Measurements from ENCODE around the gene ELL2. TPM values are rescaled to one million over a fixed set of nuclear protein-coding genes. Genes with fewer than 3 reads are reported as not detected.

ELL2 gene
- total and polyA plus RNA-seq, 10 donors, result 4.3 to 109 (median 66.8) TPM

GRCh38 chr5:95956900-95957293 lies 4.8 kb downstream of the ELL2 start:
- Histone ChIP-seq H3K4me3 (peak overlapping the region in 1 of 8 donors; percentile 85), H3K27me3 (replicated peaks in 1 of 7) (no peaks in the 10 kb centered on the region), H3K36me3 (peaks cover 0 to 5% (median 0%) of the 10 kb centered on the region in 6 donors), H3K9me3 (no peaks in the 10 kb centered on the region), H3K27ac (peak overlapping the region in 1 of 8 donors; percentile 14), H3K4me1 (peaks cover 8 to 60% (median 52%) of the 10 kb centered on the region in 6 donors)
- no peak for DNase-seq
- TF ChIP-seq POLR2A (IDR thresholded peaks at IDR 0.05) (no peak), CTCF (IDR thresholded peaks at IDR 0.05 in 8 of 11, conservative IDR thresholded peaks at IDR 0.05 in 3 of 11) (no peak), POLR2AphosphoS5 (IDR thresholded peaks at IDR 0.05) (no peak)
- intact Hi-C loops (cut with DNase I; ENCODE audit: low total_unique reads), result no loop called here

GRCh38 chr5:95956021-95956899 lies 5.4 kb downstream of the ELL2 start:
- Histone ChIP-seq H3K4me1 (peaks cover 8 to 64% (median 52%) of the 10 kb centered on the region in 6 donors), H3K4me3 (peak overlapping the region in 1 of 8 donors; percentile 11), H3K27me3 (replicated peaks in 1 of 7) (no peaks in the 10 kb centered on the region), H3K9me3 (no peaks in the 10 kb centered on the region), H3K27ac (peak overlapping the region in 3 of 8 donors; percentile 12 to 18 (median 14)), H3K36me3 (peaks cover 0 to 5% (median 0%) of the 10 kb centered on the region in 6 donors)
- TF ChIP-seq POLR2AphosphoS5 (IDR thresholded peaks at IDR 0.05), result peak in 1 of 3 donors; percentile 34
- no peak for TF ChIP-seq CTCF (IDR thresholded peaks at IDR 0.05 in 8 of 11, conservative IDR thresholded peaks at IDR 0.05 in 3 of 11)
- no peak for TF ChIP-seq POLR2A (IDR thresholded peaks at IDR 0.05)
- intact Hi-C loops (cut with DNase I; ENCODE audit: low total_unique reads), result no loop called here
- 49 to 74% (median 52%) methylated on average over 2 of the region's 2 CpGs for WGBS, 5 donors
- DNase-seq, result no peak

GRCh38 chr5:95954716-95955115 lies 6.9 kb downstream of the ELL2 start:
- TF ChIP-seq CTCF (IDR thresholded peaks at IDR 0.05 in 8 of 11, conservative IDR thresholded peaks at IDR 0.05 in 3 of 11), result no peak
- TF ChIP-seq POLR2AphosphoS5 (IDR thresholded peaks at IDR 0.05), result peak in 1 of 3 donors; percentile 17
- no peak for TF ChIP-seq POLR2A (IDR thresholded peaks at IDR 0.05)
- 95 to 100% (median 98%) methylated on average over 3 of the region's 3 CpGs for WGBS, 5 donors
- Histone ChIP-seq H3K9me3 (no peaks in the 10 kb centered on the region), H3K36me3 (peaks cover 0 to 5% (median 0%) of the 10 kb centered on the region in 6 donors), H3K27ac (no peak overlapping the region), H3K4me1 (peaks cover 8 to 62% (median 48%) of the 10 kb centered on the region in 6 donors), H3K27me3 (replicated peaks in 1 of 7) (no peaks in the 10 kb centered on the region), H3K4me3 (no peak overlapping the region)
- intact Hi-C loops (cut with DNase I; ENCODE audit: low total_unique reads), result no loop called here
- no peak for DNase-seq

- H3K9me3 ChIP-seq, result no peaks in the 10 kb centered on the region
- intact Hi-C loops (cut with DNase I; ENCODE audit: low total_unique reads), result no loop called here
- 82 to 95% (median 94%) methylated on average over 5 of the region's 5 CpGs for WGBS, 5 donors
- no peak overlapping the region for H3K27ac ChIP-seq
- peaks cover 0 to 5% (median 0%) of the 10 kb centered on the region in 6 donors for H3K36me3 ChIP-seq
- no peaks in the 10 kb centered on the region for H3K27me3 ChIP-seq (replicated peaks in 1 of 7)
- DNase-seq, result no peak
- H3K4me1 ChIP-seq, result peaks cover under 1 to 52% (median 34%) of the 10 kb centered on the region in 6 donors
- H3K4me3 ChIP-seq, result no peak overlapping the region
- no peak for TF ChIP-seq POLR2A (IDR thresholded peaks at IDR 0.05)
- peak in 1 of 3 donors; percentile 49 for TF ChIP-seq POLR2AphosphoS5 (IDR thresholded peaks at IDR 0.05)
- no peak for TF ChIP-seq CTCF (IDR thresholded peaks at IDR 0.05 in 8 of 11, conservative IDR thresholded peaks at IDR 0.05 in 3 of 11)
Observed at GRCh38 chr5:95953021-95953702, 8.5 kb downstream of the ELL2 start.
